CD14-positive monocyte (primary cell): ENCODE data around the gene NCL. TPM values are rescaled to one million over a fixed set of nuclear protein-coding genes. Genes with fewer than 3 reads are reported as not detected.

Experiments used
- DNase-seq, 3 donors: peaks; one replicate each; pipeline ENCODE4 v3.0.0-alpha.2; 2011 to 2022
- H2AFZ ChIP-seq: 2 replicates; pipeline ENCODE4 v1.6.0; 2012; ENCODE audit warnings: mild to moderate bottlenecking, low read depth, low read length, inconsistent platforms; ENCODE audit not compliant: insufficient read depth, poor library complexity, severe bottlenecking
- H3K27ac ChIP-seq, 2 donors: 1 replicate in 1 of 2; 2 replicates in 1 of 2; pipeline ENCODE4 v1.5.1; 2012 to 2013; ENCODE audit warnings: low read length in 2 of 2, control low read depth in 1 of 2, inconsistent platforms in 1 of 2, low read depth in 1 of 2, mild to moderate bottlenecking in 1 of 2
- H3K27me3 ChIP-seq, 2 donors: one replicate each; pipeline versions ENCODE4 v1.6.0 to v1.6.1; 2011 to 2013; ENCODE audit warnings: low read length in 2 of 2; ENCODE audit not compliant: control insufficient read depth in 2 of 2, insufficient read depth in 2 of 2
- H3K36me3 ChIP-seq, 2 donors: replicated peaks in 1 of 2; 1 replicate in 1 of 2; 2 replicates in 1 of 2; pipeline versions ENCODE4 v1.5.1 to v1.6.1; 2012 to 2013; ENCODE audit warnings: low read length in 2 of 2, control low read depth in 1 of 2, inconsistent platforms in 1 of 2, mild to moderate bottlenecking in 1 of 2; ENCODE audit not compliant: insufficient read depth in 2 of 2, control insufficient read depth in 1 of 2
- H3K4me1 ChIP-seq, 2 donors: 1 replicate in 1 of 2; 2 replicates in 1 of 2; pipeline versions ENCODE4 v1.5.1 to v1.6.1; 2012 to 2013; ENCODE audit warnings: low read length in 2 of 2, control low read depth in 1 of 2, inconsistent platforms in 1 of 2, mild to moderate bottlenecking in 1 of 2, moderate library complexity in 1 of 2; ENCODE audit not compliant: insufficient read depth in 2 of 2, control insufficient read depth in 1 of 2
- H3K4me2 ChIP-seq: replicated peaks from 2 replicates; pipeline ENCODE3; 2012; ENCODE audit warnings: low read length, moderate library complexity, mild to moderate bottlenecking; ENCODE audit not compliant: poor library complexity, severe bottlenecking; ENCODE audit errors: extremely low read depth
- H3K4me3 ChIP-seq, 3 experiments: fragments of 200-600 bp in 1 of 3; sonication (generic) in 1 of 3; replicated peaks in 1 of 3; 1 replicate in 2 of 3; 2 replicates in 1 of 3; pipeline ENCODE4 v1.5.1; 2011 to 2013; ENCODE audit warnings: low read length in 3 of 3, mild to moderate bottlenecking in 3 of 3, control low read depth in 2 of 3, low read depth in 2 of 3, inconsistent platforms in 1 of 3, moderate library complexity in 1 of 3
- H3K79me2 ChIP-seq: 2 replicates; pipeline ENCODE4 v1.6.0; 2012; ENCODE audit warnings: mild to moderate bottlenecking, control low read depth, inconsistent platforms, low read length, moderate library complexity; ENCODE audit not compliant: insufficient read depth
- H3K9ac ChIP-seq: 2 replicates; pipeline ENCODE4 v1.6.0; 2017; ENCODE audit warnings: low read length, mild to moderate bottlenecking; ENCODE audit not compliant: insufficient read depth, poor library complexity, severe bottlenecking
- H3K9me3 ChIP-seq, 2 donors: replicated peaks in 1 of 2; 1 replicate in 1 of 2; 2 replicates in 1 of 2; pipeline versions ENCODE4 v1.5.1 to v1.6.1; 2012 to 2013; ENCODE audit warnings: low read length in 2 of 2, control low read depth in 1 of 2; ENCODE audit not compliant: control insufficient read depth in 1 of 2, insufficient read depth in 1 of 2
- H4K20me1 ChIP-seq: 2 replicates; pipeline ENCODE4 v1.6.0; 2012; ENCODE audit warnings: mild to moderate bottlenecking, low read length, control low read depth, moderate library complexity; ENCODE audit not compliant: insufficient read depth
- H3K27ac Mint-ChIP-seq, 7 donors: one replicate each; pipeline ENCODE4 v1.8.0; 2020; ENCODE audit warnings: mild to moderate bottlenecking in 7 of 7, mixed read lengths in 7 of 7, moderate library complexity in 6 of 7, inconsistent platforms in 2 of 7
- H3K27me3 Mint-ChIP-seq, 3 donors: one replicate each; pipeline ENCODE4 v1.8.0; 2021 to 2022; ENCODE audit warnings: low read depth in 3 of 3, mild to moderate bottlenecking in 3 of 3, mixed read lengths in 3 of 3, moderate library complexity in 3 of 3, inconsistent platforms in 1 of 3
- H3K36me3 Mint-ChIP-seq, 2 donors: one replicate each; pipeline ENCODE4 v1.8.0; 2020; ENCODE audit warnings: mixed read lengths in 2 of 2, inconsistent platforms in 1 of 2, mild to moderate bottlenecking in 1 of 2
- H3K4me1 Mint-ChIP-seq: one replicate; pipeline ENCODE4 v1.8.0; 2020; ENCODE audit warnings: mild to moderate bottlenecking, mixed read lengths
- H3K4me3 Mint-ChIP-seq, 2 donors: one replicate each; pipeline ENCODE4 v1.8.0; 2020; ENCODE audit warnings: mild to moderate bottlenecking in 2 of 2, mixed read lengths in 2 of 2, moderate library complexity in 1 of 2
- H3K9me3 Mint-ChIP-seq, 7 donors: one replicate each; pipeline ENCODE4 v1.8.0; 2020 to 2022; ENCODE audit warnings: mixed read lengths in 7 of 7, mild to moderate bottlenecking in 6 of 7, moderate library complexity in 6 of 7, inconsistent platforms in 2 of 7
- CTCF ChIP-seq: fragments of 200-600 bp; IDR thresholded peaks from one replicate; pipeline ENCODE4 v1.8.0; 2022; ENCODE audit warnings: antibody characterized with exemption, mild to moderate bottlenecking
- WGBS: methylation state at CpG from one replicate; pipeline ENCODE4 v1.1.5; 2013; ENCODE audit warnings: missing lambda C conversion rate; ENCODE audit not compliant: insufficient coverage; 5-methylcytosine and 5-hydroxymethylcytosine counted together
- intact Hi-C, 2 donors: fragments of 100-400 bp; cut with micrococcal nuclease; formaldehyde crosslinking; loops; one replicate each; pipeline versions ENCODE4 v1.15.0 to v1.15.1; 2023
- polyA plus RNA-seq, 3 donors: library from polyadenylated mRNA; depleted of rRNA in 1 of 3; unstranded in 2 of 3; stranded (reverse) in 1 of 3; fragments of 300-500 nt in 2 of 3; fragments of >200 nt in 1 of 3; fragmentation: Illumina TruSeq in 2 of 3; gene quantifications; 1 replicate in 2 of 3; 2 replicates in 1 of 3; pipeline ENCODE4 v1.2.3, GENCODE V29; 2012 to 2021

NCL gene
- polyA plus RNA-seq, 3 donors: 26.2 to 143 (median 106) TPM

DNA sequence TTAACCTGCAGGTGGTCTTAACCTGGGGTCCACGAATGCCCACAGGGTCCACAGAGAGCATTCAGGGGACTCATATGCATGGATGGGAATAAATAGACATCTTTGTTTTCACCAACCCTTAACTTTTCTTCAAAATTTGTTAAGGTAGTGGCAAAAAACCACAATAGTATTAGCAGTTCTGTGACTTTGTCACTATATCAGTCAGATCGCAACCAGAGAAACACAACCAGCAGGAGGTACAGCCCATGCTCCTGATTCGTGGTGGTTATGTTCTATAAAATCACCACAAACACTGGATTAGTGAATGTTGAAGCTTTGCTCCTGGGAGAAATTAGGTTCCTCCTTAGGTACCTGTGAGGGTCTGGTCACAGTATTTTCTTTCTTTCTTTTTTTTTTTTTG, 37.2 kb downstream of the NCL start:
- peaks cover 10 to 23% (median 20%) of the 10 kb centered on the region in 7 donors for H3K9me3 Mint-ChIP-seq
- WGBS: no CpG with 5 or more reads among the region's 3 CpGs
- no peak overlapping the region for H3K27ac ChIP-seq
- no peak for DNase-seq
- no peak overlapping the region for H3K4me3 Mint-ChIP-seq
- H3K79me2 ChIP-seq: no peaks in the 10 kb centered on the region
- no peaks in the 10 kb centered on the region for H3K27me3 ChIP-seq
- H3K36me3 Mint-ChIP-seq: no peaks in the 10 kb centered on the region
- peaks cover 1% of the 10 kb centered on the region for H3K4me1 Mint-ChIP-seq
- H3K9me3 ChIP-seq: peaks cover 7 to 16% of the 10 kb centered on the region in 2 donors
- H3K9ac ChIP-seq: no peak overlapping the region
- no peak overlapping the region for H3K27ac Mint-ChIP-seq
- no peaks in the 10 kb centered on the region for H3K4me1 ChIP-seq
- no peak overlapping the region for H2AFZ ChIP-seq
- no peak overlapping the region for H3K4me3 ChIP-seq
- intact Hi-C loops: no loop called here
- H3K27me3 Mint-ChIP-seq: peaks cover 0 to 4% (median 1%) of the 10 kb centered on the region in 3 donors
- no peaks in the 10 kb centered on the region for H3K36me3 ChIP-seq
- no peak overlapping the region for H3K4me2 ChIP-seq
- TF ChIP-seq CTCF: no peak
- H4K20me1 ChIP-seq: no peaks in the 10 kb centered on the region

- 82% methylated on average over 17 of the region's 21 CpGs for WGBS
These were observed 38.2 kb downstream of the NCL start for GRCh38 chr2:231425811-231426703.

More at GRCh38 chr2:231425811-231426703, 38.2 kb downstream of the NCL start:
- no peak overlapping the region for H3K4me3 ChIP-seq
- H3K27me3 ChIP-seq: no peaks in the 10 kb centered on the region
- no peak overlapping the region for H3K4me3 Mint-ChIP-seq
- H3K27ac Mint-ChIP-seq: no peak overlapping the region
- H3K4me1 Mint-ChIP-seq: peaks cover 9% of the 10 kb centered on the region
- H3K27ac ChIP-seq: no peak overlapping the region
- no peaks in the 10 kb centered on the region for H4K20me1 ChIP-seq
- no peaks in the 10 kb centered on the region for H3K4me1 ChIP-seq
- intact Hi-C loops: no loop called here
- TF ChIP-seq CTCF: no peak
- H3K36me3 ChIP-seq: no peaks in the 10 kb centered on the region
- no peaks in the 10 kb centered on the region for H3K79me2 ChIP-seq
- H3K9ac ChIP-seq: no peak overlapping the region
- no peak for DNase-seq
- H3K27me3 Mint-ChIP-seq: peaks cover 0 to 3% (median 1%) of the 10 kb centered on the region in 3 donors
- peaks cover 3 to 13% (median 10%) of the 10 kb centered on the region in 7 donors for H3K9me3 Mint-ChIP-seq
- no peak overlapping the region for H3K4me2 ChIP-seq
- peaks cover 0 to 5% of the 10 kb centered on the region in 2 donors for H3K9me3 ChIP-seq
- no peak overlapping the region for H2AFZ ChIP-seq
- H3K36me3 Mint-ChIP-seq: no peaks in the 10 kb centered on the region
